Spleen (tissue), 13 donors: ENCODE data around the gene TESK1. TPM values are rescaled to one million over a fixed set of nuclear protein-coding genes. Genes with fewer than 3 reads are reported as not detected.
A peak's percentile ranks its signal among the peaks of the same experiment; 100 is the strongest.

Experiments used
- DNase-seq: peaks from one replicate; pipeline ENCODE4 v3.0.0-alpha.2; 2020
- H3K27ac ChIP-seq, 8 donors: fragments of 200-600 bp; sonication (generic) in 7 of 8; 1 replicate in 4 of 8; 2 replicates in 4 of 8; pipeline versions ENCODE4 v1.5.0 to v1.8.0; 2016 to 2021; ENCODE audit warnings: inconsistent platforms in 4 of 8, mild to moderate bottlenecking in 4 of 8, moderate library complexity in 1 of 8
- H3K27me3 ChIP-seq, 7 donors: fragments of 200-600 bp; sonication (generic) in 6 of 7; replicated peaks in 1 of 7; 1 replicate in 4 of 7; 2 replicates in 3 of 7; pipeline versions ENCODE4 v1.5.0 to v1.8.0; 2016 to 2021; ENCODE audit warnings: inconsistent platforms in 3 of 7, mild to moderate bottlenecking in 1 of 7
- H3K36me3 ChIP-seq, 6 donors: fragments of 200-600 bp; sonication (generic) in 5 of 6; 1 replicate in 4 of 6; 2 replicates in 2 of 6; pipeline versions ENCODE4 v1.5.0 to v1.8.0; 2016 to 2021; ENCODE audit warnings: inconsistent platforms in 2 of 6
- H3K4me1 ChIP-seq, 6 donors: fragments of 200-600 bp; sonication (generic) in 5 of 6; 1 replicate in 3 of 6; 2 replicates in 3 of 6; pipeline versions ENCODE4 v1.5.0 to v1.8.0; 2016 to 2021; ENCODE audit warnings: inconsistent platforms in 3 of 6
- H3K4me3 ChIP-seq, 8 donors: fragments of 200-600 bp; sonication (generic) in 7 of 8; 1 replicate in 4 of 8; 2 replicates in 4 of 8; pipeline versions ENCODE4 v1.5.0 to v1.8.0; 2016 to 2021; ENCODE audit warnings: inconsistent platforms in 4 of 8, mild to moderate bottlenecking in 4 of 8, moderate library complexity in 2 of 8
- H3K9me3 ChIP-seq, 8 donors: fragments of 200-600 bp; sonication (generic) in 7 of 8; 1 replicate in 4 of 8; 2 replicates in 4 of 8; pipeline versions ENCODE4 v1.5.0 to v1.8.0; 2016 to 2021; ENCODE audit warnings: inconsistent platforms in 4 of 8
- POLR2A ChIP-seq, 3 donors: fragments of 450-650 bp; IDR thresholded peaks; one replicate each; pipeline ENCODE4 v1.5.1; 2017; ENCODE audit warnings: antibody characterized with exemption in 3 of 3, mild to moderate bottlenecking in 1 of 3
- POLR2AphosphoS5 ChIP-seq, 3 donors: sonication (generic); formaldehyde crosslinking; IDR thresholded peaks; one replicate each; pipeline ENCODE4 v1.5.1; 2017; ENCODE audit warnings: antibody characterized with exemption in 3 of 3
- WGBS, 5 donors: extraction: QIAGEN DNeasy Blood & Tissue Kit in 3 of 5; methylation state at CpG; one replicate each; pipeline versions ENCODE4 v1.1.5 to v1.1.7; 2013 to 2018; 5-methylcytosine and 5-hydroxymethylcytosine counted together
- intact Hi-C: fragments of 100-400 bp; cut with DNase I; formaldehyde crosslinking; loops from one replicate; pipeline ENCODE4 v1.15.0; 2023; ENCODE audit warnings: low total_unique reads
- long read RNA-seq, 2 donors: transcript quantifications; one replicate each; lab custom pipeline, GENCODE V29; 2026
- polyA plus RNA-seq, 3 donors: library from polyadenylated mRNA; stranded (reverse); fragments of 200-250 nt; gene quantifications; one replicate each; pipeline ENCODE4 v1.2.1, GENCODE V29; 2013
- total RNA-seq, 7 donors: library from RNA; depleted of rRNA in 3 of 7; stranded (reverse); fragments of >200 nt in 3 of 7; fragmentation: NEBNext Ultra II Directional in 4 of 7; extraction: Animal tissue kit (Norgen Biotek cat#: 25700) in 4 of 7; gene quantifications; one replicate each; pipeline versions ENCODE4 v1.1.0 to v1.2.1, GENCODE V29; 2016 to 2021
- TF ChIP-seq, protein P1 (sequence below), 11 experiments: fragments of 200-600 bp in 7 of 11; fragments of 450-650 bp in 4 of 11; sonication (generic) in 4 of 11; IDR thresholded peaks in 8 of 11; conservative IDR thresholded peaks in 3 of 11; 1 replicate in 7 of 11; 2 replicates in 4 of 11; pipeline versions ENCODE4 v1.4.0 to v1.8.0; 2016 to 2021; ENCODE audit warnings: antibody characterized with exemption in 11 of 11, inconsistent platforms in 4 of 11, mild to moderate bottlenecking in 1 of 11
- donor health status: healthy with polysubstance abuse.
- donor health status: DM: no; HTN: no; CAD: no; lungs with moderate emphysema.
- donor health status: DM: no; HTN: no; CAD: no.
- donor health status: Bipolar disorder and iron deficiency.
- donor health status: healthy.
- donor health status: DM: no; HTN: no; CAD: no.
- donor health status: DM: yes; HTN: yes; CAD: no.

TESK1 gene
- total RNA-seq: 10 to 100 TPM; 24.8 to 47.1 (median 31.8) TPM
- polyA plus RNA-seq: 10 to 100 TPM; 15.6 to 34.7 (median 22.7) TPM
- long read RNA-seq, donor 1, transcript TESK1-201 (10 exons, 2,421 nt): major isoform, 11 of 38 reads
- long read RNA-seq, donor 1, partial matches to known transcripts: 14 of 38 reads
- long read RNA-seq, donor 1, other reads (novel, unspliced or antisense): 11 of 38 reads
- long read RNA-seq, donor 2, transcript TESK1-201 (10 exons, 2,421 nt): major isoform, 7 of 31 reads
- long read RNA-seq, donor 2, partial matches to known transcripts: 23 of 31 reads
- long read RNA-seq, donor 2, other reads (novel, unspliced or antisense): 0 of 31 reads

DNA sequence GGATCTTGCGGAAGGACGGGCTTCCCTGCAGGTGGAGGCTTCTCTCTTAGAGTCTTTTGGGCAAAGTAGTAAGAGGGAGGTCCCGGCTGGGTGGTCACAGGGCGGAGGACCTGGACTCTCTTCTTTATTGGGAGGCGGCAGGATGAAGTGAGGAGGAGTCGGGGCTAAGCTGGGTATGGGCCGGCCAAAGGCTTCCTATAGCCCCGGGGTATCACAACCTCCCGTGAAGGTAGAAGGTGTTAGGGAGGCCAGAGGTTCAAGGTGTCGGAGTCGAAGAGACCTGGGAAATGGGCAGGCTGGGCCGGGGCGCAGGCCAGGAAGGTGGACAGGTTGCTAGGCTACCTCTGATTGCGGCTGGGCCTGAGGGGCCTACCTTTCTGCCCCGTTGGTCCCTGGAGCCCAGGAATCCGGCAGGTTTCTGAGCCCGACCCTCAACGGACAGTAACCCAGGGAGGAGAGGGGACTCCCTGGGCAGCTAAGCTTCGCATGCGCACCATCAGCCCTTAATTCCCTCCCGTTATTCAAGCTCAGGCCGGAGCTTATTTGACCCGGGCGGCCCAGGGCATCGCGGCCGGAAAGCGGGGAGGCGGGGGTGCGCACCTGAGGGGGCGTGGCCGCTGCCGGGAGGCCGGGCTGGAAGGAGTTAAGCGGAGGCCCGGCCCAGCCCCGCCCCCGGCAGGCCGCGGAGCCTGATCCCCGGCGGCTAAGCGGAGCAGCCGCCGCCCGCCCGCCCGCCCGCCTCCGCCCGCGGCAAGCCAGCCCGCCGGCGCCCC lies at the start of gene TESK1:
TSS of gene TESK1 (plus strand) at position 685 of the 773 bp plus-strand sequence. CDS start 358 bp downstream, outside the sequence.
- Histone ChIP-seq H3K4me3 (peak within 1 kb of the TSS; percentile 60 to 93 (median 76)), H3K36me3 (peaks cover 0 to 32% (median 23%) of the 10 kb centered on the region in 6 donors), H3K27me3 (no peaks in the 10 kb centered on the region), H3K27ac (peak within 1 kb of the TSS; percentile 67 to 96 (median 90)), H3K4me1 (peaks cover 12 to 60% (median 37%) of the 10 kb centered on the region in 6 donors), H3K9me3 (no peaks in the 10 kb centered on the region)
- peak; percentile 60 to 74 (median 73) for TF ChIP-seq POLR2AphosphoS5 (IDR thresholded peaks at IDR 0.05)
- TF ChIP-seq POLR2A (IDR thresholded peaks at IDR 0.05): no peak
- peak; percentile 96 for DNase-seq
- intact Hi-C loops: loop anchor here (10.0 kb wide), 2 partner anchors 60 to 130 kb away; partner anchors contain the start of genes ARHGEF39, CREB3 and TLN1
- 0 to 1% (median 1%) methylated on average over 21 to 55 of the region's 55 CpGs for WGBS, 5 donors

- DNase-seq: no peak
- WGBS, 5 donors: 87 to 95% (median 91%) methylated on average over 8 to 10 of the region's 10 CpGs
- TF ChIP-seq POLR2AphosphoS5 (IDR thresholded peaks at IDR 0.05): no peak
- no peak for TF ChIP-seq POLR2A (IDR thresholded peaks at IDR 0.05)
- TF ChIP-seq, protein P1, sequence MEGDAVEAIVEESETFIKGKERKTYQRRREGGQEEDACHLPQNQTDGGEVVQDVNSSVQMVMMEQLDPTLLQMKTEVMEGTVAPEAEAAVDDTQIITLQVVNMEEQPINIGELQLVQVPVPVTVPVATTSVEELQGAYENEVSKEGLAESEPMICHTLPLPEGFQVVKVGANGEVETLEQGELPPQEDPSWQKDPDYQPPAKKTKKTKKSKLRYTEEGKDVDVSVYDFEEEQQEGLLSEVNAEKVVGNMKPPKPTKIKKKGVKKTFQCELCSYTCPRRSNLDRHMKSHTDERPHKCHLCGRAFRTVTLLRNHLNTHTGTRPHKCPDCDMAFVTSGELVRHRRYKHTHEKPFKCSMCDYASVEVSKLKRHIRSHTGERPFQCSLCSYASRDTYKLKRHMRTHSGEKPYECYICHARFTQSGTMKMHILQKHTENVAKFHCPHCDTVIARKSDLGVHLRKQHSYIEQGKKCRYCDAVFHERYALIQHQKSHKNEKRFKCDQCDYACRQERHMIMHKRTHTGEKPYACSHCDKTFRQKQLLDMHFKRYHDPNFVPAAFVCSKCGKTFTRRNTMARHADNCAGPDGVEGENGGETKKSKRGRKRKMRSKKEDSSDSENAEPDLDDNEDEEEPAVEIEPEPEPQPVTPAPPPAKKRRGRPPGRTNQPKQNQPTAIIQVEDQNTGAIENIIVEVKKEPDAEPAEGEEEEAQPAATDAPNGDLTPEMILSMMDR (IDR thresholded peaks at IDR 0.05 in 8 of 11, conservative IDR thresholded peaks at IDR 0.05 in 3 of 11): no peak
- H3K4me3 ChIP-seq: no peak overlapping the region
- H3K9me3 ChIP-seq: no peaks in the 10 kb centered on the region
- H3K27me3 ChIP-seq: no peaks in the 10 kb centered on the region
- intact Hi-C loops: loop anchor here (10.0 kb wide), 1 partner anchor 61 kb away; the partner anchor contains the start of gene RUSC2
- H3K4me1 ChIP-seq: peaks cover 0 to 35% (median 21%) of the 10 kb centered on the region in 6 donors
- H3K27ac ChIP-seq: peak overlapping the region in 2 of 8 donors; percentile 25 to 27
- H3K36me3 ChIP-seq: peaks cover 0 to 63% (median 12%) of the 10 kb centered on the region in 6 donors
Observed at GRCh38 chr9:35555881-35556280, 49.2 kb upstream of the TESK1 start.

DNA sequence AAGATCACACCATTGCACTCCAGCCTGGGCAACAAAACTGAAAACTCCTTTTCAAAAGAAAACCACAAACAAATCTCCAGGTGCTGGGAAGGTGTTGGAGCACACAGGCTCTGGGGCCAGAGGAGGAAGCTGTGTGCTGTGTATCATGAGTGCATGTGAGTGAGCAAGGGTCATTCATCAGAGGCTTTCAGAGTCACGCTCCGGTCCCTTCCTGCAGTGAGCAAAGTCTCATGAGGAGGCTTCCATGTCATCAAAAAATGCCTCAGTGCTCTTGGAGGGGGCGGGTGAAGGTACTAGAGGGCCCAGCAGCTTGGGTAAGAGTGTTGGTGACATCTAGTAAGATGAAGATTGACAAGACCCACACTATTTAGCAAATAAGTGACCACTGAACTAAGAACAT lies 48.3 kb upstream of the TESK1 start:
- no peak for TF ChIP-seq POLR2A (IDR thresholded peaks at IDR 0.05)
- TF ChIP-seq, protein P1 (IDR thresholded peaks at IDR 0.05 in 8 of 11, conservative IDR thresholded peaks at IDR 0.05 in 3 of 11): no peak
- no peak for TF ChIP-seq POLR2AphosphoS5 (IDR thresholded peaks at IDR 0.05)
- Histone ChIP-seq H3K4me3 (no peak overlapping the region), H3K36me3 (peaks cover 0 to 72% (median 15%) of the 10 kb centered on the region in 6 donors), H3K27me3 (no peaks in the 10 kb centered on the region), H3K27ac (no peak overlapping the region), H3K4me1 (peaks cover 0 to 35% (median 21%) of the 10 kb centered on the region in 6 donors), H3K9me3 (no peaks in the 10 kb centered on the region)
- no peak for DNase-seq
- intact Hi-C loops: loop anchor here (10.0 kb wide), 1 partner anchor 62 kb away; the partner anchor contains the start of gene RUSC2
- 80 to 97% (median 96%) methylated on average over 3 of the region's 3 CpGs for WGBS, 5 donors

DNA sequence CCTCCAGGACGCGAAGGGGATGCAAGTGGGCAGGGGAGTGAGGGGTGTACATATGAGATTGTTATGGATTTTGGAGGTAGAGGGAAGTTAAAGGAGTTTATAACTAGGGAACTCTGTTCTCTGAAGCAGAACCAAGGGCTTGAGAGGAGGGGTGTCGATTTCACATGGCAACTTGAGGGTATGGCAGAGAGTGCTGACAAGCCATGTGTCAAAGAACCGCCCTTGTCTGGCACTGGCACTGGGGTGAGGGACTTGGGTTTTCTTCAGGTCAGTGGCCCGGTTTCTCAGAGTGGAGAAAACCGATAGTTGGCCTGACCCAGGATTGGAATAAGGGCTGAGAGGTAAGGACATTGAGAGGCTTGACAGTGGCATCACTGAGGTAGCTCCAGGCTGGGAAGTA lies 47.7 kb upstream of the TESK1 start:
- peaks cover 0 to 77% (median 15%) of the 10 kb centered on the region in 6 donors for H3K36me3 ChIP-seq
- no peak for DNase-seq
- 83 to 95% (median 92%) methylated on average over 6 of the region's 6 CpGs for WGBS, 5 donors
- no peak overlapping the region for H3K4me3 ChIP-seq
- intact Hi-C loops: loop anchor here (10.0 kb wide), 1 partner anchor 63 kb away; the partner anchor contains the start of gene RUSC2
- no peaks in the 10 kb centered on the region for H3K27me3 ChIP-seq
- TF ChIP-seq, protein P1 (IDR thresholded peaks at IDR 0.05 in 8 of 11, conservative IDR thresholded peaks at IDR 0.05 in 3 of 11): no peak
- TF ChIP-seq POLR2A (IDR thresholded peaks at IDR 0.05): no peak
- TF ChIP-seq POLR2AphosphoS5 (IDR thresholded peaks at IDR 0.05): no peak
- peaks cover 0 to 33% (median 20%) of the 10 kb centered on the region in 6 donors for H3K4me1 ChIP-seq
- H3K9me3 ChIP-seq: no peaks in the 10 kb centered on the region
- no peak overlapping the region for H3K27ac ChIP-seq
